PC-9 (cell line): ENCODE data around the gene LDHD.

ENCODE experiments used
- EZH2 ChIP-seq: fragments of 200-600 bp; sonication (generic); IDR thresholded peaks from 2 replicates; pipeline ENCODE4 v1.8.0; 2017; ENCODE audit warnings: antibody characterized with exemption, low read depth
- TF ChIP-seq, protein P1 (sequence below): fragments of 200-600 bp; sonication (generic); conservative IDR thresholded peaks from 2 replicates; pipeline ENCODE4 v1.6.1; 2017; ENCODE audit warnings: mixed run types, antibody characterized with exemption, mild to moderate bottlenecking, moderate library complexity

- TF ChIP-seq, protein P1, sequence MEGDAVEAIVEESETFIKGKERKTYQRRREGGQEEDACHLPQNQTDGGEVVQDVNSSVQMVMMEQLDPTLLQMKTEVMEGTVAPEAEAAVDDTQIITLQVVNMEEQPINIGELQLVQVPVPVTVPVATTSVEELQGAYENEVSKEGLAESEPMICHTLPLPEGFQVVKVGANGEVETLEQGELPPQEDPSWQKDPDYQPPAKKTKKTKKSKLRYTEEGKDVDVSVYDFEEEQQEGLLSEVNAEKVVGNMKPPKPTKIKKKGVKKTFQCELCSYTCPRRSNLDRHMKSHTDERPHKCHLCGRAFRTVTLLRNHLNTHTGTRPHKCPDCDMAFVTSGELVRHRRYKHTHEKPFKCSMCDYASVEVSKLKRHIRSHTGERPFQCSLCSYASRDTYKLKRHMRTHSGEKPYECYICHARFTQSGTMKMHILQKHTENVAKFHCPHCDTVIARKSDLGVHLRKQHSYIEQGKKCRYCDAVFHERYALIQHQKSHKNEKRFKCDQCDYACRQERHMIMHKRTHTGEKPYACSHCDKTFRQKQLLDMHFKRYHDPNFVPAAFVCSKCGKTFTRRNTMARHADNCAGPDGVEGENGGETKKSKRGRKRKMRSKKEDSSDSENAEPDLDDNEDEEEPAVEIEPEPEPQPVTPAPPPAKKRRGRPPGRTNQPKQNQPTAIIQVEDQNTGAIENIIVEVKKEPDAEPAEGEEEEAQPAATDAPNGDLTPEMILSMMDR = no peak
- TF ChIP-seq EZH2 = no peak
Measured at GRCh38 chr16:75130150-75130771, 13.7 kb upstream of the LDHD start.
